ENCODE measurements around the gene TRIO. TPM values are rescaled to one million over a fixed set of nuclear protein-coding genes. Genes with fewer than 3 reads are reported as not detected.

TRIO gene
- total and polyA plus RNA-seq, 2 of the 8 experiments (the other 6 are each of a cell fraction or from before 2014, with no cell fraction given): 35.1 to 69.1 TPM

DNA sequence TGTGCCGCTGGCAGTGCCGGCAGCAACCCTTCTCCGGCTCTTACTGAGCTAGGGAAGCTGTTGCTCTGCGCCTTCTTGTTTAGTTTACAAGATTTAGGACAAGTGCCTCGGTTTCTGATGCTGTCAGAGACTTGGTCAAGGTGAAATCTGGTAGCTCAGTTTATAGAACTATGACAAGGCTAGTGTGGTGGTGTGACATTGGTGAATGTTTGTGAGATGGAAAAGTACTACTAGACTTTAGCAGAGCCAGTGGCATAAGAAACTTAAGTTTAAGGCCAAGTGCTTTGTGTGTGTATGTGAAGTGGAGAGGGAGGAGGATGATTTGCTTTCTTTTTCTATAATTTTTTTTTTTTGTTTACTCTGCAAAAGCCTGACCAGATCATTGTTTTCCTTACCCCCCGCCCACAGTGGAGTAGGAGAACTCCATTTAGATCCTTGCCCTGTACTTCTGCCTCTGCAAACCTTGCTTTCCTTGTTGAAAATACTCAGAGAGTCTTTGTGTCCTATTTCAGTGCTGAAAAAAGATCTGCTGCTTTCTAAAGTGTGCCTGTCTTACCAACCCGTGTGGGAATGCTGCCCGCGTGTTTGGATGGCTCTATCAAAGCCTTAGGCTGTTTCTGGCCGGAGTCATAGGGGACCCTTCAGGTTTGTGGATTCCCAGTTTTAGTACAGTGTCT is 75.9 kb downstream of the TRIO start:
- peaks cover 2 to 29% (median 25%) of the 10 kb centered on the region in 4 experiments for H3K4me1 ChIP-seq (replicated peaks in 1 of 4; ENCODE audit: control insufficient read depth in 3 of 4, insufficient read depth in 4 of 4, low read length in 3 of 4)
- no peaks in the 10 kb centered on the region; a peak in 1 of 8 replicates for H3K36me3 ChIP-seq (ENCODE audit: control insufficient read depth in 2 of 4, insufficient read depth in 4 of 4, low read length in 3 of 4)
- no peak overlapping the region for H3K14ac ChIP-seq (ENCODE audit: insufficient read length)
- H3K79me1 ChIP-seq (ENCODE audit: low read depth, low read length): peaks cover 7% of the 10 kb centered on the region
- H3K4me2 ChIP-seq (ENCODE audit: insufficient read depth in 1 of 2, low read depth in 2 of 2, low read length in 2 of 2): no peak overlapping the region
- H3K18ac ChIP-seq (ENCODE audit: extremely low read depth, low read length): no peak overlapping the region
- no peaks in the 10 kb centered on the region for H3K9me3 ChIP-seq (ENCODE audit: insufficient read depth in 2 of 2, low read depth in 1 of 2, low read length in 1 of 2)
- no peaks in the 10 kb centered on the region for H3K27me3 ChIP-seq (replicated peaks in 1 of 4; ENCODE audit: control insufficient read depth in 3 of 4, extremely low read depth in 1 of 4, insufficient read depth in 3 of 4, low read length in 3 of 4)
- no peak overlapping the region for H2BK12ac ChIP-seq (ENCODE audit: low read depth, low read length)
- no peak overlapping the region for H3K4me3 ChIP-seq (ENCODE audit: extremely low read depth in 1 of 4, insufficient read depth in 2 of 4, low read depth in 3 of 4, low read length in 4 of 4)
- no peak overlapping the region for H2BK15ac ChIP-seq (ENCODE audit: low read length)
- ChIA-PET CTCF (ENCODE audit: partially characterized antibody) (interaction anchor here (0.5 to 1.3 kb wide), 5 partner anchors 8 to 38 kb away, joined by 3 to 4 read pairs (median 3); no protein-coding TSS in a partner anchor), POLR2A (ENCODE audit: partially characterized antibody) (no interaction called here)
- no peak overlapping the region for H3K4ac ChIP-seq (replicated peaks; ENCODE audit: insufficient read length, low read depth, low read length)
- WGBS, 2 experiments (ENCODE audit: extremely low coverage in 1 of 2, insufficient coverage in 1 of 2, insufficient read length in 1 of 2, insufficient replicate concordance in 2 of 2, low coverage in 1 of 2, low lambda C conversion rate in 2 of 2, missing lambda C conversion rate in 1 of 2): 87% methylated on average over 10 of the region's 10 CpGs; no CpG with 5 or more reads in 1 of the 2 experiments
- H2BK120ac ChIP-seq (replicated peaks; ENCODE audit: low read depth, low read length): no peak overlapping the region
- no peak overlapping the region for H3K23ac ChIP-seq (ENCODE audit: insufficient read length)
- no peak overlapping the region for H2BK20ac ChIP-seq (ENCODE audit: low read length)
- DNase-seq (ENCODE audit: low read depth in 1 of 2, low spot score in 2 of 2) (no peak), FAIRE-seq (no peak)
- H3K79me2 ChIP-seq (ENCODE audit: control insufficient read depth in 1 of 2, insufficient read depth in 2 of 2, low read length in 2 of 2): peaks cover 5 to 99% of the 10 kb centered on the region in 2 experiments
- H2AFZ ChIP-seq (ENCODE audit: low read length): no peak overlapping the region
- H2BK5ac ChIP-seq (ENCODE audit: low read depth, low read length): no peak overlapping the region
- H2AK5ac ChIP-seq (ENCODE audit: low read depth, low read length): no peak overlapping the region
- H3K23me2 ChIP-seq (ENCODE audit: low read depth, low read length): no peaks in the 10 kb centered on the region
- H3K27ac ChIP-seq (ENCODE audit: low read depth, low read length): no peak overlapping the region
- no peak overlapping the region for H4K5ac ChIP-seq (ENCODE audit: insufficient read length, low read depth, low read length)
- H4K20me1 ChIP-seq (replicated peaks in 1 of 2; ENCODE audit: control insufficient read depth in 1 of 2, insufficient read depth in 2 of 2, low read length in 2 of 2): peaks cover 13 to 21% of the 10 kb centered on the region in 2 experiments
- no peak overlapping the region for H3K56ac ChIP-seq (replicated peaks; ENCODE audit: insufficient read length, low read depth, low read length)
- no peak overlapping the region for H4K91ac ChIP-seq (replicated peaks; ENCODE audit: insufficient read length, low read length)
- H4K8ac ChIP-seq (ENCODE audit: extremely low read depth, insufficient read depth, low read length): no peak overlapping the region
- no peak overlapping the region for H3K9ac ChIP-seq (replicated peaks in 1 of 4; ENCODE audit: extremely low read depth in 1 of 4, low read depth in 3 of 4, low read length in 3 of 4)
- TF ChIP-seq RNF2 (IDR thresholded peaks at IDR 0.05; ENCODE audit: borderline replicate concordance, low read depth, low read length, missing control alignments, poor library complexity, severe bottlenecking): no peak
- TF ChIP-seq SIX5 (IDR thresholded peaks at IDR 0.05; ENCODE audit: low read depth, low read length): no peak
- TF ChIP-seq TEAD4 (IDR thresholded peaks at IDR 0.05; ENCODE audit: low read depth, low read length): no peak
- TF ChIP-seq, protein P1, sequence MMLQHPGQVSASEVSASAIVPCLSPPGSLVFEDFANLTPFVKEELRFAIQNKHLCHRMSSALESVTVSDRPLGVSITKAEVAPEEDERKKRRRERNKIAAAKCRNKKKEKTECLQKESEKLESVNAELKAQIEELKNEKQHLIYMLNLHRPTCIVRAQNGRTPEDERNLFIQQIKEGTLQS (IDR thresholded peaks at IDR 0.05; ENCODE audit: insufficient read depth, low read depth, low read length): no peak
- TF ChIP-seq, protein P2, sequence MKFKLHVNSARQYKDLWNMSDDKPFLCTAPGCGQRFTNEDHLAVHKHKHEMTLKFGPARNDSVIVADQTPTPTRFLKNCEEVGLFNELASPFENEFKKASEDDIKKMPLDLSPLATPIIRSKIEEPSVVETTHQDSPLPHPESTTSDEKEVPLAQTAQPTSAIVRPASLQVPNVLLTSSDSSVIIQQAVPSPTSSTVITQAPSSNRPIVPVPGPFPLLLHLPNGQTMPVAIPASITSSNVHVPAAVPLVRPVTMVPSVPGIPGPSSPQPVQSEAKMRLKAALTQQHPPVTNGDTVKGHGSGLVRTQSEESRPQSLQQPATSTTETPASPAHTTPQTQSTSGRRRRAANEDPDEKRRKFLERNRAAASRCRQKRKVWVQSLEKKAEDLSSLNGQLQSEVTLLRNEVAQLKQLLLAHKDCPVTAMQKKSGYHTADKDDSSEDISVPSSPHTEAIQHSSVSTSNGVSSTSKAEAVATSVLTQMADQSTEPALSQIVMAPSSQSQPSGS (IDR thresholded peaks at IDR 0.05; ENCODE audit: low read length): no peak
- TF ChIP-seq NANOG (IDR thresholded peaks at IDR 0.05; ENCODE audit: insufficient read depth, low read depth, low read length, poor library complexity, severe bottlenecking): no peak
- no peak for TF ChIP-seq YY1 (IDR thresholded peaks at IDR 0.05; ENCODE audit: low read depth, low read length)
- TF ChIP-seq SRF (IDR thresholded peaks at IDR 0.05; ENCODE audit: low read depth, low read length): no peak
- TF ChIP-seq ASH2L (IDR thresholded peaks at IDR 0.05; ENCODE audit: low read length): no peak
- TF ChIP-seq RBBP5 (IDR thresholded peaks at IDR 0.05; ENCODE audit: borderline replicate concordance, low read depth, low read length): no peak
- TF ChIP-seq CEBPB (IDR thresholded peaks at IDR 0.05; ENCODE audit: low read depth, low read length): no peak
